Endodermal cell (in vitro differentiated cells): Measurements from ENCODE around the gene TDRD10. TPM values are rescaled to one million over a fixed set of nuclear protein-coding genes. Genes with fewer than 3 reads are reported as not detected.

Experiments used
- DNase-seq: peaks from one replicate; pipeline ENCODE4 v3.0.0-alpha.2; 2017
- H3K27ac ChIP-seq: 2 replicates; pipeline ENCODE4 v1.5.1; 2013; ENCODE audit warnings: mild to moderate bottlenecking, low read depth, low read length, moderate library complexity
- H3K27me3 ChIP-seq: 2 replicates; pipeline ENCODE4 v1.6.1; 2013; ENCODE audit warnings: mild to moderate bottlenecking, low read length, moderate library complexity; ENCODE audit not compliant: insufficient read depth, control insufficient read depth, poor library complexity, severe bottlenecking
- H3K36me3 ChIP-seq: 2 replicates; pipeline ENCODE4 v1.7.0; 2013; ENCODE audit warnings: mild to moderate bottlenecking, low read length, moderate library complexity; ENCODE audit not compliant: control insufficient read depth, insufficient read depth
- H3K4me1 ChIP-seq: one replicate; pipeline ENCODE4 v1.7.0; 2013; ENCODE audit warnings: low read length; ENCODE audit not compliant: control insufficient read depth, insufficient read depth
- H3K4me3 ChIP-seq: 2 replicates; pipeline ENCODE4 v1.5.1; 2013; ENCODE audit warnings: mild to moderate bottlenecking, low read length, moderate library complexity
- H3K9ac ChIP-seq: 2 replicates; pipeline ENCODE4 v1.6.1; 2013; ENCODE audit warnings: mild to moderate bottlenecking, low read length, moderate library complexity; ENCODE audit not compliant: poor library complexity, severe bottlenecking; ENCODE audit errors: extremely low read depth
- H3K9me3 ChIP-seq: 2 replicates; pipeline ENCODE4 v1.6.1; 2013; ENCODE audit warnings: mild to moderate bottlenecking, low read length, moderate library complexity; ENCODE audit not compliant: control insufficient read depth
- H3K27ac Mint-ChIP-seq: 2 replicates; pipeline ENCODE4 v1.8.0; 2020; ENCODE audit warnings: mixed read lengths
- H3K27me3 Mint-ChIP-seq: 2 replicates; pipeline ENCODE4 v1.8.0; 2021; ENCODE audit warnings: mild to moderate bottlenecking, mixed read lengths; ENCODE audit not compliant: insufficient read depth
- H3K36me3 Mint-ChIP-seq: 2 replicates; pipeline ENCODE4 v1.8.0; 2020; ENCODE audit warnings: low read depth, mixed read lengths
- H3K4me1 Mint-ChIP-seq: 2 replicates; pipeline ENCODE4 v1.8.0; 2020; ENCODE audit warnings: mixed read lengths
- H3K4me3 Mint-ChIP-seq: 2 replicates; pipeline ENCODE4 v1.8.0; 2020; ENCODE audit warnings: mild to moderate bottlenecking, moderate library complexity, mixed read lengths
- H3K9me3 Mint-ChIP-seq: 2 replicates; pipeline ENCODE4 v1.8.0; 2020; ENCODE audit warnings: mild to moderate bottlenecking, mixed read lengths
- WGBS, 2 experiments: methylation state at CpG; one replicate each; pipeline versions ENCODE4 v1.1.5 to v1.1.7; 2013; ENCODE audit warnings: missing lambda C conversion rate in 2 of 2, mixed read lengths in 1 of 2; ENCODE audit not compliant: insufficient coverage in 1 of 2, insufficient read length in 1 of 2; 5-methylcytosine and 5-hydroxymethylcytosine counted together
- long read RNA-seq, 4 experiments: library from polyadenylated mRNA in 2 of 4; library from RNA in 1 of 4; library from capped mRNA in 1 of 4; stranded (forward) in 3 of 4; unstranded in 1 of 4; transcript quantifications; one replicate each; pipeline ENCODE4 v2.0.0, GENCODE V29; 2020 to 2021; ENCODE audit warnings: inconsistent platforms in 1 of 4
- polyA plus RNA-seq, 2 experiments: library from polyadenylated mRNA; stranded (reverse); fragments of 50-300 nt; gene quantifications; one replicate each; pipeline ENCODE4 v1.2.3, GENCODE V29; 2013
- total RNA-seq, 2 donors: library from RNA; stranded (reverse); fragmentation: NEBNext Ultra II Directional in 1 of 2; extraction: Animal tissue kit (Norgen Biotek cat#: 25700) in 1 of 2; gene quantifications; 2 replicates in 1 of 2; 3 replicates in 1 of 2; pipeline ENCODE4 v1.2.1, GENCODE V29; 2021
- TF ChIP-seq, protein P1 (sequence below): fragments of 200-600 bp; sonication (generic); conservative IDR thresholded peaks from 2 replicates; pipeline ENCODE4 v1.5.0; 2021; ENCODE audit warnings: antibody characterized with exemption, mild to moderate bottlenecking

TDRD10 gene, protein sequence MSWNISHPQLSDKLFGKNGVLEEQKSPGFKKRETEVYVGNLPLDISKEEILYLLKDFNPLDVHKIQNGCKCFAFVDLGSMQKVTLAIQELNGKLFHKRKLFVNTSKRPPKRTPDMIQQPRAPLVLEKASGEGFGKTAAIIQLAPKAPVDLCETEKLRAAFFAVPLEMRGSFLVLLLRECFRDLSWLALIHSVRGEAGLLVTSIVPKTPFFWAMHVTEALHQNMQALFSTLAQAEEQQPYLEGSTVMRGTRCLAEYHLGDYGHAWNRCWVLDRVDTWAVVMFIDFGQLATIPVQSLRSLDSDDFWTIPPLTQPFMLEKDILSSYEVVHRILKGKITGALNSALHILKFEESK
- not detected for total RNA-seq
- polyA plus RNA-seq (2013, experiment 1 of 2), result not detected
- polyA plus RNA-seq (2013, experiment 2 of 2), result not detected
- long read RNA-seq, experiment 1, result 0 reads
- long read RNA-seq, experiment 2, result 0 reads
- long read RNA-seq, experiment 3, result 0 reads
- long read RNA-seq, experiment 4, result 0 reads

DNA sequence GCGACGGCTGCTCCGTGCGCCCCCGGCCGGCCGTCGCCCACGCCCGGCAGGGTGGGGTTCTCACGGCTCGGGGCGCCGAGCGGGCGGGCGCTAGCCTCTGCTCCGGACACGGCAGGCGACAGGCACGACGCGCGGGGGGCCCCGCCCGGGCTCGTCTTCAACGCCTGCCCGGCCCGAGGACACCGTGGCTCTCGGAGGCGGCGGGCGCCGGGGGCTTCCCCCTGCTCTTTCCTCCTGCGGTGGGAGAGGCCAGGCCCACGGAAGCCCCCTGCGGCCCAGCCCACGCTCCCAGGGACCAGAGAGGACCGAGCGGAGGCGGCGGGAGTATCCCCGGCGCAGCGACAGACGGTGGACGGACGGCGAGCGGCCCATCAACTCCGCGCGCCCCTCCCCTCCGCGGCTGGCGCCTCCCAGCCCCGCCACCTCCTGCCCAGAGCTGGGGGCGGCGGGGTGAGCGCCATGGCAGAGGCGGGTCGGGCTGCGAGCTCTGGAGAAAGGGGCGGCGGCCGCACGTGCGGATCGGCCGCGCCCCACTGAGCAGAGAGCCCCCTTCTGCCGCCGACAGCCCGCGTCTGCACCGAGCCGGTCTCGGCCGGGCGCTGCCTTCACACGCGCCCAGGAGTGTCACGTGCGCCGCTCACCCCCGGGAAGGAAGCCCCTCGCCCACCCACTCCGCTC is at the start of gene TDRD10, which contains the start of gene SHE:
TSS of gene TDRD10 (plus strand) at position 154 of the 678 bp plus-strand sequence. CDS start 4,685 bp downstream, outside the sequence.
TSS of gene SHE (minus strand) at position 347 of the 678 bp plus-strand sequence. CDS start 386 bp downstream, outside the sequence.
- H3K4me3 ChIP-seq, result no peak within 1 kb of the TSS
- H3K9me3 ChIP-seq, result peaks cover 8% of the 10 kb centered on the region
- no peak within 1 kb of the TSS for H3K27ac ChIP-seq
- H3K36me3 Mint-ChIP-seq, result no peaks in the 10 kb centered on the region
- H3K9me3 Mint-ChIP-seq, result peaks cover 18% of the 10 kb centered on the region
- no peaks in the 10 kb centered on the region for H3K36me3 ChIP-seq
- peaks cover 86% of the 10 kb centered on the region for H3K27me3 ChIP-seq
- peak within 1 kb of the TSS; percentile 44 for H3K4me3 Mint-ChIP-seq
- no peaks in the 10 kb centered on the region for H3K4me1 ChIP-seq
- H3K27me3 Mint-ChIP-seq, result peaks cover 82% of the 10 kb centered on the region
- DNase-seq, result peak; percentile 70
- WGBS, 2 experiments, result 5 to 8% methylated on average over 21 to 90 of the region's 90 CpGs
- H3K9ac ChIP-seq, result no peak within 1 kb of the TSS
- peaks cover under 1% of the 10 kb centered on the region for H3K4me1 Mint-ChIP-seq
- H3K27ac Mint-ChIP-seq, result no peak within 1 kb of the TSS
- TF ChIP-seq, protein P1, sequence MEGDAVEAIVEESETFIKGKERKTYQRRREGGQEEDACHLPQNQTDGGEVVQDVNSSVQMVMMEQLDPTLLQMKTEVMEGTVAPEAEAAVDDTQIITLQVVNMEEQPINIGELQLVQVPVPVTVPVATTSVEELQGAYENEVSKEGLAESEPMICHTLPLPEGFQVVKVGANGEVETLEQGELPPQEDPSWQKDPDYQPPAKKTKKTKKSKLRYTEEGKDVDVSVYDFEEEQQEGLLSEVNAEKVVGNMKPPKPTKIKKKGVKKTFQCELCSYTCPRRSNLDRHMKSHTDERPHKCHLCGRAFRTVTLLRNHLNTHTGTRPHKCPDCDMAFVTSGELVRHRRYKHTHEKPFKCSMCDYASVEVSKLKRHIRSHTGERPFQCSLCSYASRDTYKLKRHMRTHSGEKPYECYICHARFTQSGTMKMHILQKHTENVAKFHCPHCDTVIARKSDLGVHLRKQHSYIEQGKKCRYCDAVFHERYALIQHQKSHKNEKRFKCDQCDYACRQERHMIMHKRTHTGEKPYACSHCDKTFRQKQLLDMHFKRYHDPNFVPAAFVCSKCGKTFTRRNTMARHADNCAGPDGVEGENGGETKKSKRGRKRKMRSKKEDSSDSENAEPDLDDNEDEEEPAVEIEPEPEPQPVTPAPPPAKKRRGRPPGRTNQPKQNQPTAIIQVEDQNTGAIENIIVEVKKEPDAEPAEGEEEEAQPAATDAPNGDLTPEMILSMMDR, result no peak

DNA sequence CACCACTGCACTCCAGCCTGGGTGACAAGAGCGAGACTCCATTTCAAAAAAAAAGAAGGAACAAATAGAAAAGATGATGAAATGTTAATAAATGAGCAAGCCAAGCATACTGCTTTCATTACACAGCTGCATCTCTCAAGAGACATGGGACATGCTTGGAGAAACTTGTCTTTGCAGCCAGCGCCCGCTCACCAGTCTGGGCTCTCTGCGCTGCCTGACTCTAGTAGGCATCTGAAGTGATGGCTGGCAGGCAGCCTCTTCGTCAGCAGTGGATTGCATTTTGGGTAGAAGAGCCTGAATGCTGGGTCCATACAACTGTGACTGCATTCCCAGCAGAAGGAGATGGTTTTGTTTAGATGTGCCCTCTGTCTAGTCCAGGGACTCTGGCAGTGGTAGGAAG is 48.9 kb upstream of the TDRD10 start:
- H3K4me1 Mint-ChIP-seq, result peaks cover 5% of the 10 kb centered on the region
- no peak overlapping the region for H3K27ac Mint-ChIP-seq
- DNase-seq, result no peak
- Histone ChIP-seq H3K4me1 (no peaks in the 10 kb centered on the region), H3K27me3 (peaks cover 64% of the 10 kb centered on the region), H3K4me3 (no peak overlapping the region), H3K9me3 (peaks cover 5% of the 10 kb centered on the region), H3K9ac (no peak overlapping the region), H3K36me3 (no peaks in the 10 kb centered on the region), H3K27ac (no peak overlapping the region)
- H3K4me3 Mint-ChIP-seq, result no peak overlapping the region
- WGBS, 2 experiments, result 97% methylated on average over 4 to 5 of the region's 5 CpGs
- no peaks in the 10 kb centered on the region for H3K36me3 Mint-ChIP-seq
- H3K9me3 Mint-ChIP-seq, result no peaks in the 10 kb centered on the region
- TF ChIP-seq, protein P1, result no peak
- peaks cover 85% of the 10 kb centered on the region for H3K27me3 Mint-ChIP-seq

DNA sequence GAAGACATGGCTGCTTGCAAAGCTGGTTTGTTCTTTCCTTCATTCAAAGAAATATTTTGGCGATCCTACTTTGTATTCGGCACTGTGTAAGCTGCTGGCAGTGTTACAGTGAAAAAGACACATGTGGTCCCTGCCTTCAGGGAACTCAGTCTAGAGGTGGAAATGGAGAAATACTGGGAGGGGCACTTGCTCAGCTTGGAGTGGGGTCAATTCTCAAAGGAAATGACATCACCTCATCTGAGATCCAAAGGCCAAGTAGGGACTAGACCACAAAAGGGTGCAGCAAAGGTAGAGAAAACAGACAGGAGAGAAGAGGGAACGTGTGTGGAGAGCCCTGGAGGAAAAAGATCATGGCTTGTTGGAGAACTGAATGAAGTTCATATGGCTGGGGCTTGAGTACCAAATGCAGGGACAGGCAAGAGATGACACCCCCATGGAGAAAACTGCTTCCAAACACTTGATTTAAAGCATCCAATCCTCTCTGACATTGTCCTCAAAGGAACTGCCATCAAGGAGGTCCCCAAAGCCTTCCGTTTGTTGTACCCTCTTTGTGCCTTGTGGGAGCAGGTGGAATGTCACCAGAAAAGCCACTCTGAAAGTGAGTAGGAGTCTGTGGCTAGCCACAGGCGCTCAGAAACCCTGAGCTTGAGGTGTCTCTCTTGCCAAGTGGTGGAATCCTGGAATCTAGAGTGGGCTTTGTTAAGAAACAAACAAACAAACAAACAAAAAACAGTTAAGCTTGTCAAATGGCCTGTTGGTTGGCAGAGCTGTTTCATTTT is 48.3 kb upstream of the TDRD10 start:
- 84 to 88% methylated on average over 3 to 5 of the region's 5 CpGs for WGBS, 2 experiments
- no peak overlapping the region for H3K27ac ChIP-seq
- H3K9me3 ChIP-seq, result peaks cover 5% of the 10 kb centered on the region
- TF ChIP-seq, protein P1, result no peak
- Mint-ChIP-seq H3K27me3 (peaks cover 83% of the 10 kb centered on the region), H3K4me1 (no peaks in the 10 kb centered on the region), H3K36me3 (no peaks in the 10 kb centered on the region), H3K4me3 (no peak overlapping the region), H3K27ac (no peak overlapping the region), H3K9me3 (no peaks in the 10 kb centered on the region)
- H3K4me3 ChIP-seq, result no peak overlapping the region
- no peak for DNase-seq
- H3K36me3 ChIP-seq, result no peaks in the 10 kb centered on the region
- H3K27me3 ChIP-seq, result peaks cover 63% of the 10 kb centered on the region
- H3K9ac ChIP-seq, result no peak overlapping the region
- no peaks in the 10 kb centered on the region for H3K4me1 ChIP-seq
